Coronary artery (tissue), 2 donors: ENCODE data around the gene DGKD.

Experiments
- DNase-seq: peaks from one replicate; pipeline ENCODE4 v3.0.0-alpha.2; 2017; ENCODE audit warnings: low spot score
- H3K27ac ChIP-seq, 2 donors: fragments of 200-600 bp; sonication (generic); one replicate each; pipeline ENCODE4 v1.5.1; 2016 to 2019
- H3K4me3 ChIP-seq: fragments of 200-600 bp; sonication (generic); 2 replicates; pipeline ENCODE4 v1.5.1; 2016; ENCODE audit warnings: mild to moderate bottlenecking, moderate library complexity
- CTCF ChIP-seq: fragments of 200-600 bp; sonication (generic); IDR thresholded peaks from one replicate; pipeline ENCODE4 v1.5.1; 2019; ENCODE audit warnings: antibody characterized with exemption

Gene DGKD

DNA sequence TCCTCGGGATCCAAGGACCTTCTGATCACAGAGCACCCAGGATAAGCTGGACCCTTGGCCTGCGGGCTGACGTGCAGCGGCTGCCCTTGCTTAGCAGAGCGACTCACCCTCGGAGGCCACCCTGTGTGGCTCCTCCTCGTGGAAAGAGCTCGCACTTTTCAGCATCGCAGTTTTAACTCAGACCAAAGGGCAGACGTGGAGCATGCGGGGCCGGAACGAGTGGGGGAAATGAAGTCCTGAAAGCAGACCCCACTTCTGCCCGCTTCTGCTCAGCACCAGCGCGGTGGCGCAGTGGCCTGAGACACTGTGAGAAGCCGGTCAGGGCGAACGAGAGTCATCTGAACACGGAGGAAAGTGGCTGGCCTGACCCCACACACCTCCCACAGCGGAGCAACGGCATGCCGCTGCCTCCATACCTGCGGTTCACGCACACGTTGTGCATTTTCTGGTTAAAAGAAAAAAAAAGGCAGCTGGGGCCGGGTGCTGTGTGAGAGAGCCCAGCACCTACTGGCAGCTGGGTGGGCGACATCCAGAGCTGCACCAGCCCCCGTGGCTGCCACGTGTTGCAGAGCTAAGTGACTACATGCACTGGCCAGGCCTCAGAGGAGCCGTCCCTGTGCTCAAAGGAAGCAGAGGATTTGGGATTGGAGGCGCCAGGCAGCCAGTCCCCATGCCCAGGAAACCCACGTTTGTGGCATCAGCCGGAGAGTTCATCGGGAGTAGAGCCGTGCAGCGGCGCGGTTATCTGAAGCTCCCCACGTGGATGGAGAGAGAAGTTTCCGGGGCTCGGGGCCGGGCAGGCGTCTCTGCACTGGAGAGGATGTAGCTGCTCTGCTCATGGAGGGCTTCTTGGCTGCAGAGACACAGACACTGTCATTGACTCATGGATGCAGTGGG lies 122.6 kb downstream of the DGKD start:
- no peak for DNase-seq
- Histone ChIP-seq H3K4me3 (no peak overlapping the region), H3K27ac (no peak overlapping the region)
- no peak for TF ChIP-seq CTCF

GRCh38 chr2:233477548-233478433 lies 123.5 kb downstream of the DGKD start:
- no peak overlapping the region for H3K27ac ChIP-seq
- no peak for TF ChIP-seq CTCF
- no peak for DNase-seq
- H3K4me3 ChIP-seq = no peak overlapping the region

DNA sequence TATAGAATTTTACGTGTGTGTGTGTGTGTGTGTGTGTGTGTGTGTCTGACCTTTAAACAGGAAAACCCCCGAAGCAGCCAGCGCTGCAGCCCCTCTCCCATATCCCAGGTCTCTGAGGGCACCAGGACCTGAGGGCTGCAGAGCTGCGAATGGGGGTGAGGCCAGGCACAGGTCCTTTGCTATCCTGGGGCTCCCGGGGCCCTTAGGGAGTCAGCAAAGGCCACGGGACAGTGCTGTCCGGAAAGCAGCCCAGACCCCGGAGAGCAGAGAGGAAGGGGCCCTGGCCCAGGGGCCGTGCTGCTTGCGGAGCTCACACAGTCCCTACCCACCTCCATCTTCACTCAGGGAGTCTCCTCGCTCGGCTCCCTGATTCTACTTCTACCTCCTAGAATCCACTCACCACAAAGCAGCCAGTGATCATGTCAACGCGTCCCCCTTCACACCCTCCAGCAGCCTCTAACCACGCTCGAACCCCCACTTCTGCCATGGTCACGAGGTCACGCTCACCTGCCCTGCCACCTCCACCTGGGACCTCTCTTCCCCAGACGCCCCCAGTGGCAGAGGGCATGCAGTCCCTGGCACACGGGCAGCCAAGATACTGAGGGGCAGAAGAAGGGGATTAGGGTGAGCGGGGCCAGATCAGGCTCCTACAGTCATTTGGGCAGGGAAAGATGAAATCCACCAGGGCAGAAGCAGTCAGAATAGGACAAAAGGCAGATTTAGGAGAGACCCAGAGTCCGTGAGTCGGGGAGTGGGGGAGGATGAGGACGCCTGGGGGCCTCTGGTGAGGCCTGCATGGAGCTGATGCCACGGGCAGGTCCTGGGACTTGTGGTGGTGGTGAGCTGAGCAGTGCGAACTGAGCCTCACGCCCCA lies 125.6 kb downstream of the DGKD start:
- no peak overlapping the region for H3K27ac ChIP-seq
- no peak for DNase-seq
- TF ChIP-seq CTCF = no peak
- no peak overlapping the region for H3K4me3 ChIP-seq

DNA sequence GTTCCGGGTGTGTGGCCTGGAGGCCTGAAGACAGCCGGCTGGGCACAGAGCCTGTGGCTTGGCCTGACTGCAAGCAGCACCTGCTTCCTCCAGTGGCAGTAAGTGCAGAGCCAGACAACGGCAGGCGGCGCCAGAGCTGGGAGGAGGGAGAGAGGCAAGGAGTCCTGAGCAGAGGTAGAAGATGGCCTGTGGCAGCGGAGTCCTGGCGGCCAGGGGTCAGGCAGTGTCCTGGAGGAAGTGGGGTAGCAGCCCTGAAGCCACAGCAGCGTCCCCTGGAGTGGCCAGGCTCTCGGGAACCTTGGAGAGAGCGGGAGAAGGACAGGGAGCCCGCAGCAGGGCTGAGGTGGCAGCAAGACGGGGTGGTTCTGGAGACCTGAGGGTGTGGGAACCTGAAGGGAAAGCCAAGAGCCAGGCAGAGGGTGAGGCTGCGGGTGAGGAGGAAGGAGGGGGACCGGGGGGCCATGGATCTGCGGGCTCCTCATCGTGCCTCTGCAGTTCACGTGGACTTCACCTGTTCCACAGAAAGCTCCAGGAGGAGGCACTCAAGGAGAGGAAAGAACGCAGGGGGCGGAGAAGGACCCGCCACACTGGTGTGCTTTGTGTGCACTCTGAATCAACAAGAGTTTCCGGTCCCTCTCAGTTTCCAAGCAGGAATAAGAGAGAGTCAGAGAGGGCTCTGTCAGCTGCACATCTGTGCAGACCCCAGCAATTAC lies 126.4 kb downstream of the DGKD start:
- no peak overlapping the region for H3K4me3 ChIP-seq
- TF ChIP-seq CTCF = no peak
- H3K27ac ChIP-seq = no peak overlapping the region
- no peak for DNase-seq

DNA sequence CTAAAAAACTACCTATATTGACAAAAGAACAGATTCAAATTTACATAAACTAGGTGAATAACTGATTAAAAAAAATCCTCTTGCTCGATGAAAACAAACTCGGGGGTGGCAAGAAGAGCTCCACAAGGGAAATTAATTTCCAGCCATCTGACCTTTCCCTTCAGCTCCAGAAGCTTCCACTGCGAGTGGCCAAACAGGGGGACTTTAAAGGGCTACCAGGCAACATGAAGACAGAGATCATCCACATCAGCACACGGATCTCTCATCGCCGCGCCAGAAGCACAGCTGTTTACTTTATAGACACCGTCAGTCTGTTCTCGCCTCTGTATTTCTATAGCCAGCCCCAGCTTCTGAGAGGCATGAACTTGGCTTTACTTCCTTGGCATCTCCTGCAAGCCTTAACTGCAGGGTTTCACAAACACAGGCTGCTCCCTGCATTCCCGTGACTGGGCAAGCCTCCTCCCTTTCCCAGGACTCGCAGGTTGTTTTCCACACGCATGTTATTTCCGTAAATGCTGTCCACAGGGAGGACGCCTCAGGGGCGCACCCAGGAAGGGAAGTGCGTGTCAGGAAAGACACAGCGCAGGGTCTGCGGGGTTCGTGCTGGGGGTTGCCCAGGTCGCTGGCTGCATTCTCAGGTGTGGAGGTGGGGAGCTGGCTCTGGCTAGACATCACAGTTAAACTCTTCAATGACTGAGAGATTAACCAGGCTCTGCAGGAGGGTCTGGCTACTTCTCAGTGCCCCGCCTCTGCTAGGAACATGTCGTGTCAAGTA lies 127.3 kb downstream of the DGKD start:
- TF ChIP-seq CTCF = no peak
- Histone ChIP-seq H3K4me3 (peak overlapping the region; percentile 10), H3K27ac (peak overlapping the region in 1 of 2 donors; percentile 59)
- no peak for DNase-seq
